HG03025 (cell line): ENCODE measurements around the gene GTF2IRD1.
"Not testable (repeated sequence)": the region's sequence is repeated elsewhere in the genome, so short reads cannot be mapped to it uniquely, and the experiment has no call there.

Source experiments
- ATAC-seq: cut with Tn5 transposase; IDR thresholded peaks from one replicate; pipeline ENCODE4 v1.9.1; 2021; ENCODE audit warnings: mild to moderate bottlenecking, moderate library complexity; ENCODE audit not compliant: unreplicated experiment, low FRiP score

Gene GTF2IRD1

GRCh38 chr7:74429153-74429747 lies 24.5 kb upstream of the GTF2IRD1 start:
- ATAC-seq: no peak

GRCh38 chr7:74430409-74430808 lies 23.3 kb upstream of the GTF2IRD1 start:
- ATAC-seq: not testable (repeated sequence)

GRCh38 chr7:74430961-74431466 lies 22.7 kb upstream of the GTF2IRD1 start:
- no peak for ATAC-seq

GRCh38 chr7:74437291-74437571 lies 16.5 kb upstream of the GTF2IRD1 start:
- not testable (repeated sequence) for ATAC-seq

- ATAC-seq: no peak
Observed at GRCh38 chr7:74438327-74438726, 15.4 kb upstream of the GTF2IRD1 start.

- no peak for ATAC-seq
Observed at GRCh38 chr7:74439541-74439940, 14.2 kb upstream of the GTF2IRD1 start.

- not testable (repeated sequence) for ATAC-seq
Observed at GRCh38 chr7:74440143-74440542, 13.6 kb upstream of the GTF2IRD1 start.

- no peak for ATAC-seq
Observed at GRCh38 chr7:74441801-74442200, 11.9 kb upstream of the GTF2IRD1 start.

GRCh38 chr7:74443543-74444247 lies 10.0 kb upstream of the GTF2IRD1 start:
- no peak for ATAC-seq

GRCh38 chr7:74449144-74449543 lies 4.6 kb upstream of the GTF2IRD1 start:
- no peak for ATAC-seq

GRCh38 chr7:74449809-74450397 lies 3.8 kb upstream of the GTF2IRD1 start:
- ATAC-seq: no peak

- ATAC-seq: no peak
Observed at GRCh38 chr7:74452748-74453321, 871 bp upstream of the GTF2IRD1 start.

- ATAC-seq: no peak
Observed at GRCh38 chr7:74454021-74454924, 567 bp downstream of the GTF2IRD1 start.

- ATAC-seq: no peak
Observed at GRCh38 chr7:74454925-74455288, 1.2 kb downstream of the GTF2IRD1 start.

GRCh38 chr7:74455291-74455804 lies 1.6 kb downstream of the GTF2IRD1 start:
- ATAC-seq: no peak

GRCh38 chr7:74455928-74456327 lies 2.2 kb downstream of the GTF2IRD1 start:
- ATAC-seq: no peak

- ATAC-seq: no peak
Observed at GRCh38 chr7:74457007-74457406, 3.3 kb downstream of the GTF2IRD1 start.

GRCh38 chr7:74461970-74462706 lies 8.4 kb downstream of the GTF2IRD1 start:
- no peak for ATAC-seq

GRCh38 chr7:74462707-74463100 lies 9.0 kb downstream of the GTF2IRD1 start:
- ATAC-seq: no peak
